ENCODE results near the gene CLPTM1L. TPM values are rescaled to one million over a fixed set of nuclear protein-coding genes. Genes with fewer than 3 reads are reported as not detected.

CLPTM1L gene
- total RNA-seq, 4 donors from 2014 or later = 78.0 to 143 (median 104) TPM

- H3K36me3 ChIP-seq = no peaks in the 10 kb centered on the region
- H3K27ac ChIP-seq = no peak overlapping the region
- H3K27me3 ChIP-seq = peaks cover 36% of the 10 kb centered on the region
- 65 to 67% methylated on average over 16 to 28 of the region's 28 CpGs for WGBS, 2 donors (ENCODE audit: low coverage in 1 of 2)
- H3K4me1 ChIP-seq = no peaks in the 10 kb centered on the region
- no peaks in the 10 kb centered on the region for H3K9me3 ChIP-seq
- in situ Hi-C loops (cut with MboI; ENCODE audit: low pct_ligation_motif_present in 1 of 4, low pct_unique_long_range_greater_than_20kb in 1 of 4, low sequenced_read_pairs in 3 of 4) = loop anchor here in 1 of 4 donors (25.0 kb wide), 1 partner anchor 280 kb away; no protein-coding TSS in a partner anchor
- no peak overlapping the region for H3K4me3 ChIP-seq
- DNase-seq = no peak
- intact Hi-C loops (cut with DNase I; ENCODE audit: low total_unique reads) = no loop called here
- no peak for TF ChIP-seq POLR2AphosphoS5 (IDR thresholded peaks at IDR 0.05)
- TF ChIP-seq, protein P1, sequence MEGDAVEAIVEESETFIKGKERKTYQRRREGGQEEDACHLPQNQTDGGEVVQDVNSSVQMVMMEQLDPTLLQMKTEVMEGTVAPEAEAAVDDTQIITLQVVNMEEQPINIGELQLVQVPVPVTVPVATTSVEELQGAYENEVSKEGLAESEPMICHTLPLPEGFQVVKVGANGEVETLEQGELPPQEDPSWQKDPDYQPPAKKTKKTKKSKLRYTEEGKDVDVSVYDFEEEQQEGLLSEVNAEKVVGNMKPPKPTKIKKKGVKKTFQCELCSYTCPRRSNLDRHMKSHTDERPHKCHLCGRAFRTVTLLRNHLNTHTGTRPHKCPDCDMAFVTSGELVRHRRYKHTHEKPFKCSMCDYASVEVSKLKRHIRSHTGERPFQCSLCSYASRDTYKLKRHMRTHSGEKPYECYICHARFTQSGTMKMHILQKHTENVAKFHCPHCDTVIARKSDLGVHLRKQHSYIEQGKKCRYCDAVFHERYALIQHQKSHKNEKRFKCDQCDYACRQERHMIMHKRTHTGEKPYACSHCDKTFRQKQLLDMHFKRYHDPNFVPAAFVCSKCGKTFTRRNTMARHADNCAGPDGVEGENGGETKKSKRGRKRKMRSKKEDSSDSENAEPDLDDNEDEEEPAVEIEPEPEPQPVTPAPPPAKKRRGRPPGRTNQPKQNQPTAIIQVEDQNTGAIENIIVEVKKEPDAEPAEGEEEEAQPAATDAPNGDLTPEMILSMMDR (IDR thresholded peaks at IDR 0.05) = no peak
- no peak for TF ChIP-seq POLR2A (IDR thresholded peaks at IDR 0.05)
Measured at GRCh38 chr5:1356873-1357787, 12.2 kb upstream of the CLPTM1L start.

- Histone ChIP-seq H3K27ac (no peak overlapping the region), H3K27me3 (peaks cover 23% of the 10 kb centered on the region), H3K9me3 (no peaks in the 10 kb centered on the region), H3K4me3 (no peak overlapping the region), H3K36me3 (no peaks in the 10 kb centered on the region), H3K4me1 (no peaks in the 10 kb centered on the region)
- no peak for TF ChIP-seq POLR2A (IDR thresholded peaks at IDR 0.05)
- TF ChIP-seq, protein P1 (IDR thresholded peaks at IDR 0.05) = no peak
- no peak for TF ChIP-seq POLR2AphosphoS5 (IDR thresholded peaks at IDR 0.05)
- no peak for TF ChIP-seq EP300 (IDR thresholded peaks at IDR 0.05; ENCODE audit: low read depth)
- no peak for DNase-seq
- 39 to 40% methylated on average over 4 of the region's 4 CpGs for WGBS, 2 donors (ENCODE audit: low coverage in 1 of 2)
- in situ Hi-C loops (cut with MboI; ENCODE audit: low pct_ligation_motif_present in 1 of 4, low pct_unique_long_range_greater_than_20kb in 1 of 4, low sequenced_read_pairs in 3 of 4) = loop anchor here in 1 of 4 donors (25.0 kb wide), 1 partner anchor 283 kb away; no protein-coding TSS in a partner anchor
- intact Hi-C loops (cut with DNase I; ENCODE audit: low total_unique reads) = no loop called here
Measured at GRCh38 chr5:1354576-1354975, 9.7 kb upstream of the CLPTM1L start.

- H3K4me1 ChIP-seq = no peaks in the 10 kb centered on the region
- in situ Hi-C loops (cut with MboI; ENCODE audit: low pct_ligation_motif_present in 1 of 4, low pct_unique_long_range_greater_than_20kb in 1 of 4, low sequenced_read_pairs in 3 of 4) = loop anchor here in 1 of 4 donors (25.0 kb wide), 1 partner anchor 285 kb away; no protein-coding TSS in a partner anchor
- no peaks in the 10 kb centered on the region for H3K9me3 ChIP-seq
- H3K36me3 ChIP-seq = no peaks in the 10 kb centered on the region
- intact Hi-C loops (cut with DNase I; ENCODE audit: low total_unique reads) = no loop called here
- DNase-seq = no peak
- WGBS, 2 donors (ENCODE audit: low coverage in 1 of 2) = 89% methylated on average over 10 of the region's 10 CpGs; no CpG with 5 or more reads in 1 of the 2 donors
- no peak overlapping the region for H3K27ac ChIP-seq
- peaks cover 9% of the 10 kb centered on the region for H3K27me3 ChIP-seq
- TF ChIP-seq, protein P1 (IDR thresholded peaks at IDR 0.05) = no peak
- no peak for TF ChIP-seq EP300 (IDR thresholded peaks at IDR 0.05; ENCODE audit: low read depth)
- no peak for TF ChIP-seq POLR2A (IDR thresholded peaks at IDR 0.05)
- TF ChIP-seq POLR2AphosphoS5 (IDR thresholded peaks at IDR 0.05) = no peak
- no peak overlapping the region for H3K4me3 ChIP-seq
Measured at GRCh38 chr5:1352231-1353219, 7.6 kb upstream of the CLPTM1L start.

Data from transverse colon (tissue), 4 donors.